IMR-90 (cell line): ENCODE results near the gene SPTLC1. TPM values are rescaled to one million over a fixed set of nuclear protein-coding genes. Genes with fewer than 3 reads are reported as not detected.

Source experiments
- ATAC-seq: fragments of 200-7000 bp; cut with Tn5 transposase; 2 replicates; pipeline ENCODE4 v1.9.1; 2020; ENCODE audit warnings: low read depth, mild to moderate bottlenecking, moderate library complexity
- BruUV-seq: library from RNA; stranded (reverse); fragments of 400-500 nt; replicated peaks from 2 replicates; lab custom pipeline; 2021; lab: Mats Ljungman, UMichigan
- CTCF ChIA-PET: fragments of 300-600 bp; formaldehyde crosslinking; extraction: SDS; loops from one replicate; lab custom pipeline; 2021; ENCODE audit warnings: antibody characterized with exemption; lab: Yijun Ruan, JAX
- POLR2A ChIA-PET: fragments of 300-600 bp; sonication (Branson Sonifier 250); formaldehyde crosslinking; loops from one replicate; lab custom pipeline; 2022; ENCODE audit warnings: antibody characterized with exemption; ENCODE audit not compliant: unreplicated experiment; lab: Charles Lee
- DNase-seq: peaks from one replicate; pipeline ENCODE4 v3.0.0; 2013
- H2AFZ ChIP-seq: replicated peaks from 2 replicates; pipeline ENCODE3; 2013; ENCODE audit warnings: low read length, mild to moderate bottlenecking; ENCODE audit not compliant: poor library complexity
- H2AK5ac ChIP-seq: 2 replicates; pipeline ENCODE4 v1.6.1; 2013; ENCODE audit warnings: low read depth, low read length, inconsistent platforms
- H2AK9ac ChIP-seq: replicated peaks from 2 replicates; pipeline ENCODE3; 2013; ENCODE audit warnings: mild to moderate bottlenecking, low read depth, low read length, moderate library complexity; ENCODE audit not compliant: poor library complexity
- H2BK120ac ChIP-seq: 2 replicates; pipeline ENCODE4 v1.6.1; 2013; ENCODE audit warnings: low read depth, low read length, inconsistent platforms
- H2BK15ac ChIP-seq: 3 replicates; pipeline ENCODE4 v1.6.1; 2013; ENCODE audit warnings: low read depth, low read length, inconsistent platforms
- H2BK20ac ChIP-seq: 2 replicates; pipeline ENCODE4 v1.6.1; 2013; ENCODE audit warnings: low read depth, mild to moderate bottlenecking, inconsistent platforms, low read length, moderate library complexity
- H2BK5ac ChIP-seq: 2 replicates; pipeline ENCODE4 v1.6.1; 2013; ENCODE audit warnings: mild to moderate bottlenecking, low read depth, low read length, inconsistent platforms; ENCODE audit not compliant: poor library complexity, severe bottlenecking
- H3K14ac ChIP-seq: replicated peaks from 2 replicates; pipeline ENCODE4 v1.6.1; 2013; ENCODE audit warnings: low read depth, low read length, inconsistent platforms
- H3K18ac ChIP-seq: 2 replicates; pipeline ENCODE4 v1.6.1; 2013; ENCODE audit warnings: low read depth, low read length, control low read depth
- H3K23ac ChIP-seq: 2 replicates; pipeline ENCODE4 v1.6.1; 2013; ENCODE audit warnings: low read depth, low read length, inconsistent platforms
- H3K27ac ChIP-seq: 2 replicates; pipeline ENCODE4 v1.5.1; 2013; ENCODE audit warnings: mild to moderate bottlenecking, control low read depth, low read length; ENCODE audit not compliant: insufficient read depth
- H3K27me3 ChIP-seq: 2 replicates; pipeline ENCODE4 v1.6.1; 2013; ENCODE audit warnings: low read length; ENCODE audit not compliant: control insufficient read depth, insufficient read depth
- H3K36me3 ChIP-seq: 2 replicates; pipeline ENCODE4 v1.6.1; 2013; ENCODE audit warnings: low read length, mixed read lengths; ENCODE audit not compliant: control insufficient read depth, insufficient read depth
- H3K4ac ChIP-seq: 2 replicates; pipeline ENCODE4 v1.6.1; 2013; ENCODE audit warnings: low read depth, low read length, inconsistent platforms
- H3K4me1 ChIP-seq: 2 replicates; pipeline ENCODE4 v1.6.1; 2013; ENCODE audit warnings: low read length, mixed read lengths; ENCODE audit not compliant: control insufficient read depth, insufficient read depth
- H3K4me2 ChIP-seq: 2 replicates; pipeline ENCODE4 v1.6.1; 2013; ENCODE audit warnings: low read depth, mild to moderate bottlenecking, control low read depth, low read length, moderate library complexity
- H3K4me3 ChIP-seq: 2 replicates; pipeline ENCODE4 v1.5.1; 2013; ENCODE audit warnings: low read depth, mild to moderate bottlenecking, control low read depth, low read length, moderate library complexity; ENCODE audit not compliant: insufficient read depth
- H3K56ac ChIP-seq: 2 replicates; pipeline ENCODE4 v1.6.1; 2013; ENCODE audit warnings: low read length, inconsistent platforms; ENCODE audit not compliant: insufficient read depth; ENCODE audit errors: extremely low read depth
- H3K79me1 ChIP-seq, 2 experiments: 2 replicates each; pipeline ENCODE4 v1.6.1; 2013; ENCODE audit warnings: low read length in 2 of 2, inconsistent platforms in 1 of 2, low read depth in 1 of 2
- H3K9ac ChIP-seq: 2 replicates; pipeline ENCODE4 v1.6.1; 2013; ENCODE audit warnings: low read depth, low read length, control low read depth
- H3K9me1 ChIP-seq: 2 replicates; pipeline ENCODE4 v1.6.1; 2013; ENCODE audit warnings: low read length, inconsistent platforms; ENCODE audit not compliant: insufficient read depth
- H3K9me3 ChIP-seq: 2 replicates; pipeline ENCODE4 v1.6.1; 2013; ENCODE audit warnings: low read length; ENCODE audit not compliant: control insufficient read depth, insufficient read depth
- H4K20me1 ChIP-seq: 2 replicates; pipeline ENCODE4 v1.6.1; 2013; ENCODE audit warnings: low read length, inconsistent platforms; ENCODE audit not compliant: insufficient read depth
- H4K5ac ChIP-seq: 2 replicates; pipeline ENCODE4 v1.6.1; 2013; ENCODE audit warnings: mild to moderate bottlenecking, low read depth, low read length, control low read depth
- H4K8ac ChIP-seq, 2 experiments: 2 replicates each; pipeline ENCODE4 v1.6.1; 2013; ENCODE audit warnings: low read depth in 2 of 2, low read length in 2 of 2, control low read depth in 1 of 2, inconsistent platforms in 1 of 2
- H4K91ac ChIP-seq: 2 replicates; pipeline ENCODE4 v1.6.1; 2013; ENCODE audit warnings: low read depth, low read length, inconsistent platforms; ENCODE audit not compliant: insufficient read depth
- CEBPB ChIP-seq: IDR thresholded peaks from 2 replicates; pipeline ENCODE4 v1.6.1; 2012; ENCODE audit warnings: low read depth, low read length, improper control_type of control experiment
- CHD1 ChIP-seq: IDR thresholded peaks from 2 replicates; pipeline ENCODE4 v1.6.1; 2012; ENCODE audit warnings: low read depth, low read length, improper control_type of control experiment
- FOS ChIP-seq: fragments of 150-350 bp; IDR thresholded peaks from 2 replicates; pipeline ENCODE4 v1.6.1; 2016; ENCODE audit warnings: low read depth, low read length
- MAFK ChIP-seq: IDR thresholded peaks from 2 replicates; pipeline ENCODE4 v1.6.1; 2012; ENCODE audit warnings: low read depth, low read length, improper control_type of control experiment
- POLR2A ChIP-seq: IDR thresholded peaks from 2 replicates; pipeline ENCODE4 v1.6.1; 2012; ENCODE audit warnings: mild to moderate bottlenecking, low read depth, low read length
- RFX5 ChIP-seq: IDR thresholded peaks from 2 replicates; pipeline ENCODE4 v1.8.0; 2012; ENCODE audit warnings: low read depth, mild to moderate bottlenecking, low read length, moderate library complexity
- WGBS, 2 experiments: methylation state at CpG; one replicate each; pipeline versions ENCODE4 v1.1.5 to v1.1.7; 2013; ENCODE audit warnings: missing lambda C conversion rate in 2 of 2; ENCODE audit not compliant: insufficient read length in 1 of 2; ENCODE audit errors: extremely low coverage in 2 of 2; 5-methylcytosine and 5-hydroxymethylcytosine counted together
- dilution Hi-C: fragments of 300-500 bp; cut with HindIII; formaldehyde crosslinking; loops from one replicate; pipeline ENCODE4 v1.14.3; 2018; ENCODE audit warnings: low sequenced_read_pairs; ENCODE audit not compliant: unreplicated experiment
- in situ Hi-C: fragments of 300-500 bp; cut with MboI; formaldehyde crosslinking; loops from 3 replicates; pipeline ENCODE4 v1.14.3; 2019; ENCODE audit warnings: low sequenced_read_pairs, inconsistent platforms, mixed read lengths
- intact Hi-C: fragments of 100-400 bp; cut with micrococcal nuclease; formaldehyde crosslinking; loops from 2 replicates; pipeline ENCODE4 v1.10.0; 2022
- polyA plus RNA-seq, 3 experiments: library from polyadenylated mRNA; depleted of rRNA; stranded (reverse); fragments of >200 nt; gene quantifications; 2 replicates each; pipeline ENCODE4 v1.2.3, GENCODE V29; 2012; ENCODE audit warnings: low replicate concordance in 1 of 3
- total RNA-seq: library from RNA; depleted of rRNA; stranded (reverse); fragments of >200 nt; gene quantifications from 2 replicates; pipeline ENCODE4 v1.2.3, GENCODE V29; 2012

Gene SPTLC1
- total and polyA plus RNA-seq, 2 of the 4 experiments (the other 2 are of a cell fraction) = 65.7 to 92.7 TPM

GRCh38 chr9:92077888-92078287 lies 37.3 kb downstream of the SPTLC1 start:
- no peak overlapping the region for H2AFZ ChIP-seq
- no peak for DNase-seq
- H3K4ac ChIP-seq = no peak overlapping the region
- no peak for ATAC-seq
- no peak overlapping the region for H2AK9ac ChIP-seq
- H2AK5ac ChIP-seq = no peak overlapping the region
- no peak overlapping the region for H3K56ac ChIP-seq
- ChIA-PET POLR2A (no interaction called here), CTCF (no interaction called here)
- H4K8ac ChIP-seq = no peak overlapping the region
- no peak overlapping the region for H3K23ac ChIP-seq
- H3K9ac ChIP-seq = no peak overlapping the region
- H2BK15ac ChIP-seq = no peak overlapping the region
- H3K14ac ChIP-seq = no peak overlapping the region
- H3K9me1 ChIP-seq = no peaks in the 10 kb centered on the region; the same call in 1 of the 2 replicates
- intact Hi-C loops (no loop called here), in situ Hi-C loops (no loop called here), dilution Hi-C loops (no loop called here)
- no peaks in the 10 kb centered on the region for H3K9me3 ChIP-seq
- H4K20me1 ChIP-seq = no peaks in the 10 kb centered on the region; the same call in 1 of the 2 replicates
- no peak overlapping the region for H2BK20ac ChIP-seq
- TF ChIP-seq CHD1 (no peak), MAFK (no peak), CEBPB (no peak), POLR2A (no peak), FOS (no peak), RFX5 (no peak)
- H3K4me2 ChIP-seq = no peak overlapping the region
- H3K79me1 ChIP-seq = peaks cover 33 to 47% of the 10 kb centered on the region in 2 experiments
- H3K27me3 ChIP-seq = no peaks in the 10 kb centered on the region
- no peak overlapping the region for H3K18ac ChIP-seq
- H3K36me3 ChIP-seq = peaks cover 32% of the 10 kb centered on the region
- no peak overlapping the region for H3K4me3 ChIP-seq
- WGBS, 2 experiments = 100% methylated on average over 1 of the region's 1 CpG; no CpG with 5 or more reads in 1 of the 2 experiments
- no peak overlapping the region for H4K5ac ChIP-seq
- no TSS peak for BruUV-seq
- no peak overlapping the region for H2BK5ac ChIP-seq
- no peaks in the 10 kb centered on the region for H3K4me1 ChIP-seq
- no peak overlapping the region for H2BK120ac ChIP-seq
- no peak overlapping the region for H3K27ac ChIP-seq
- H4K91ac ChIP-seq = no peak overlapping the region
